ENCODE data around the gene AIG1.

Gene AIG1

GRCh38 chr6:143262859-143263258, 202.2 kb downstream of the AIG1 start:
- no peaks in the 10 kb centered on the region for H3K79me2 ChIP-seq (ENCODE audit: insufficient read depth, low read length)

GRCh38 chr6:143264379-143264778, 203.7 kb downstream of the AIG1 start:
- H3K27ac ChIP-seq (ENCODE audit: low read length): no peak overlapping the region
- TF ChIP-seq CTCF (IDR thresholded peaks at IDR 0.05; ENCODE audit: borderline replicate concordance, extremely low read depth, low read length, poor library complexity, severe bottlenecking) (no peak), EZH2 (IDR thresholded peaks at IDR 0.05; ENCODE audit: borderline replicate concordance, low read depth, low read length, severe bottlenecking) (no peak)
- no peak overlapping the region for H3K4me3 ChIP-seq (ENCODE audit: low read depth in 1 of 2, low read length in 2 of 2)
- H3K4me2 ChIP-seq (ENCODE audit: insufficient read depth, low read length): no peak overlapping the region
- no peaks in the 10 kb centered on the region for H3K9me3 ChIP-seq (ENCODE audit: insufficient read depth, low read length, severe bottlenecking)
- no peaks in the 10 kb centered on the region for H4K20me1 ChIP-seq (ENCODE audit: insufficient read depth, low read length)
- no peaks in the 10 kb centered on the region for H3K4me1 ChIP-seq (ENCODE audit: insufficient read depth, low read length)
- H3K79me2 ChIP-seq (ENCODE audit: insufficient read depth, low read length): no peaks in the 10 kb centered on the region
- no peak overlapping the region for H2AFZ ChIP-seq (ENCODE audit: low read depth, low read length)
- no peak overlapping the region for H3K9ac ChIP-seq (ENCODE audit: low read depth, low read length)
- H3K27me3 ChIP-seq (ENCODE audit: insufficient read depth, low read length, poor library complexity): no peaks in the 10 kb centered on the region
- no peak for DNase-seq
- no peak for ATAC-seq (ENCODE audit: insufficient read depth, low read depth)
- no peaks in the 10 kb centered on the region for H3K36me3 ChIP-seq (ENCODE audit: insufficient read depth, low read length)

More at GRCh38 chr6:143262859-143263258, 202.2 kb downstream of the AIG1 start:
- ATAC-seq (ENCODE audit: insufficient read depth, low read depth) (no peak), DNase-seq (no peak)
- Histone ChIP-seq H3K27ac (ENCODE audit: low read length) (no peak overlapping the region), H3K4me2 (ENCODE audit: insufficient read depth, low read length) (no peak overlapping the region), H4K20me1 (ENCODE audit: insufficient read depth, low read length) (no peaks in the 10 kb centered on the region), H3K4me3 (ENCODE audit: low read depth in 1 of 2, low read length in 2 of 2) (no peak overlapping the region), H3K36me3 (ENCODE audit: insufficient read depth, low read length) (no peaks in the 10 kb centered on the region), H2AFZ (ENCODE audit: low read depth, low read length) (no peak overlapping the region), H3K4me1 (ENCODE audit: insufficient read depth, low read length) (no peaks in the 10 kb centered on the region), H3K27me3 (ENCODE audit: insufficient read depth, low read length, poor library complexity) (no peaks in the 10 kb centered on the region), H3K9me3 (ENCODE audit: insufficient read depth, low read length, severe bottlenecking) (no peaks in the 10 kb centered on the region), H3K9ac (ENCODE audit: low read depth, low read length) (no peak overlapping the region)
- TF ChIP-seq EZH2 (IDR thresholded peaks at IDR 0.05; ENCODE audit: borderline replicate concordance, low read depth, low read length, severe bottlenecking) (no peak), CTCF (IDR thresholded peaks at IDR 0.05; ENCODE audit: borderline replicate concordance, extremely low read depth, low read length, poor library complexity, severe bottlenecking) (no peak)

GRCh38 chr6:143264986-143265764, 204.5 kb downstream of the AIG1 start:
- Histone ChIP-seq H3K4me2 (ENCODE audit: insufficient read depth, low read length) (no peak overlapping the region), H3K27ac (ENCODE audit: low read length) (no peak overlapping the region), H3K4me3 (ENCODE audit: low read depth in 1 of 2, low read length in 2 of 2) (no peak overlapping the region), H3K9ac (ENCODE audit: low read depth, low read length) (no peak overlapping the region), H3K4me1 (ENCODE audit: insufficient read depth, low read length) (no peaks in the 10 kb centered on the region), H3K9me3 (ENCODE audit: insufficient read depth, low read length, severe bottlenecking) (no peaks in the 10 kb centered on the region), H4K20me1 (ENCODE audit: insufficient read depth, low read length) (no peaks in the 10 kb centered on the region), H3K79me2 (ENCODE audit: insufficient read depth, low read length) (no peaks in the 10 kb centered on the region), H3K27me3 (ENCODE audit: insufficient read depth, low read length, poor library complexity) (no peaks in the 10 kb centered on the region), H2AFZ (ENCODE audit: low read depth, low read length) (no peak overlapping the region), H3K36me3 (ENCODE audit: insufficient read depth, low read length) (no peaks in the 10 kb centered on the region)
- no peak for DNase-seq
- no peak for ATAC-seq (ENCODE audit: insufficient read depth, low read depth)
- TF ChIP-seq CTCF (IDR thresholded peaks at IDR 0.05; ENCODE audit: borderline replicate concordance, extremely low read depth, low read length, poor library complexity, severe bottlenecking): no peak
- TF ChIP-seq EZH2 (IDR thresholded peaks at IDR 0.05; ENCODE audit: borderline replicate concordance, low read depth, low read length, severe bottlenecking): no peak
